Smooth muscle cell of trachea (primary cell): ENCODE data around the gene KRTAP10-3. TPM values are rescaled to one million over a fixed set of nuclear protein-coding genes. Genes with fewer than 3 reads are reported as not detected.

Experiments
- total RNA-seq: library from RNA; depleted of rRNA; stranded (reverse); fragments of >200 nt; gene quantifications from 2 replicates; pipeline ENCODE4 v1.2.1, GENCODE V29; 2014

The KRTAP10-3 gene
- not detected in 2 replicates for total RNA-seq

GRCh38 chr21:44558695-44559094, at the start of gene KRTAP10-3:
TSS of gene KRTAP10-3 (minus strand) at chr21:44558795. CDS start at chr21:44558715, 80 bp downstream.

GRCh38 chr21:44600118-44600978, 41.8 kb upstream of the KRTAP10-3 start, which contains the start of gene KRTAP10-7:
TSS of gene KRTAP10-7 (plus strand) at chr21:44600597. CDS start at chr21:44600622, 25 bp downstream.

GRCh38 chr21:44592446-44593311, 34.1 kb upstream of the KRTAP10-3 start, which contains the start of gene KRTAP10-6:
TSS of gene KRTAP10-6 (minus strand) at chr21:44592505. CDS start at chr21:44592484, 21 bp downstream.

GRCh38 chr21:44580231-44580821, 21.7 kb upstream of the KRTAP10-3 start, which contains the start of gene KRTAP10-5:
TSS of gene KRTAP10-5 (minus strand) at chr21:44580604. CDS start at chr21:44580578, 26 bp downstream.

GRCh38 chr21:44573630-44574456, 15.2 kb upstream of the KRTAP10-3 start, which contains the start of gene KRTAP10-4:
TSS of gene KRTAP10-4 (plus strand) at chr21:44573729. CDS start at chr21:44573759, 30 bp downstream.

GRCh38 chr21:44551340-44551961, 7.1 kb downstream of the KRTAP10-3 start, which contains the start of gene KRTAP10-2:
TSS of gene KRTAP10-2 (minus strand) at chr21:44551505. CDS start at chr21:44551458, 47 bp downstream.

GRCh38 chr21:44539991-44540666, 18.5 kb downstream of the KRTAP10-3 start, which contains the start of gene KRTAP10-1:
TSS of gene KRTAP10-1 (minus strand) at chr21:44540195. CDS start at chr21:44540150, 45 bp downstream.

Other genes starting within 250 kb of the KRTAP10-3 start
- 12.6 and 12.8 TPM in 2 replicates for gene CFAP410, start 219.4 kb downstream of the KRTAP10-3 start, total RNA-seq
- under 0.01 TPM in 1 of 2 replicates, not detected in the other for gene TRPM2, start 205.2 kb downstream of the KRTAP10-3 start, total RNA-seq
- gene LRRC3, start 103.3 kb downstream of the KRTAP10-3 start, total RNA-seq, result 0.44 and 0.66 TPM in 2 replicates
- not detected in 2 replicates for gene KRTAP10-1, start 18.6 kb downstream of the KRTAP10-3 start, total RNA-seq
- gene KRTAP10-2, start 7.3 kb downstream of the KRTAP10-3 start, total RNA-seq, result not detected in 2 replicates
- not detected in 2 replicates for gene KRTAP10-4, start 14.9 kb upstream of the KRTAP10-3 start, total RNA-seq
- gene KRTAP10-5, start 21.8 kb upstream of the KRTAP10-3 start, total RNA-seq, result not detected in 2 replicates
- not detected in 2 replicates for gene KRTAP10-6, start 33.7 kb upstream of the KRTAP10-3 start, total RNA-seq
- not detected in 2 replicates for gene KRTAP10-7, start 41.8 kb upstream of the KRTAP10-3 start, total RNA-seq
- gene KRTAP10-8, start 53.3 kb upstream of the KRTAP10-3 start, total RNA-seq, result not detected in 2 replicates
- not detected in 2 replicates for gene KRTAP10-9, start 68.3 kb upstream of the KRTAP10-3 start, total RNA-seq
- gene KRTAP10-10, start 78.6 kb upstream of the KRTAP10-3 start, total RNA-seq, result not detected in 2 replicates
- not detected in 2 replicates for gene KRTAP10-11, start 87.6 kb upstream of the KRTAP10-3 start, total RNA-seq
- not detected in 2 replicates for gene KRTAP12-4, start 95.9 kb upstream of the KRTAP10-3 start, total RNA-seq
- gene KRTAP12-3, start 99.1 kb upstream of the KRTAP10-3 start, total RNA-seq, result not detected in 2 replicates
- gene KRTAP12-2, start 108.1 kb upstream of the KRTAP10-3 start, total RNA-seq, result not detected in 2 replicates
- not detected in 2 replicates for gene KRTAP12-1, start 123.4 kb upstream of the KRTAP10-3 start, total RNA-seq
- gene KRTAP10-12, start 138.4 kb upstream of the KRTAP10-3 start, total RNA-seq, result not detected in 2 replicates
- gene TSPEAR, start 152.8 kb upstream of the KRTAP10-3 start, total RNA-seq, result not detected in 2 replicates
- gene UBE2G2, start 243.0 kb upstream of the KRTAP10-3 start, total RNA-seq, result 58.6 and 98.6 TPM in 2 replicates